Measurements from ENCODE around the gene OLFM2.

OLFM2 gene

DNA sequence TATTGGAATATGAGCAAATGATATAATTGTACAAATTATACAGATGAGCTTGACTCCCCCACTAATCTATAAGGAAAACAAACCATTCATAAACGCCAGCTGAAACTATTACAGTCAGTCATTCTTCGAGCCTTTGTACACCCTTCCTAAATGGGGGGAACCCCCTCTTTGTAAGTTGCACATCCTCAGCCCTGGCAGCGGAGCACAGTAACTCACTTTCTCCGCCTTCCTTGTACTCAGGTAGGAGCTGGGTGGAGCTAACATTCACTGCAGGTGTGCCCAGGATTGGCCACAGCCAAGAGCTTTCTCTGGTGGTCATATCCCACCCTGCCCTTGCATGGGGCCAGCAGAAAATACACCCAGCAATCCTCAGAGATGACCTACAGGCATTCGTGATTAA, 72.6 kb downstream of the OLFM2 start:
- Histone ChIP-seq H3K27me3 (ENCODE audit: insufficient read depth, low read depth, severe bottlenecking) (no peaks in the 10 kb centered on the region), H3K4me3 (ENCODE audit: low read depth, low read length) (no peak overlapping the region), H3K9me3 (ENCODE audit: severe bottlenecking) (no peaks in the 10 kb centered on the region), H3K36me3 (peaks cover 10% of the 10 kb centered on the region), H3K27ac (no peak overlapping the region)
- no peak for DNase-seq
- TF ChIP-seq, protein P1, sequence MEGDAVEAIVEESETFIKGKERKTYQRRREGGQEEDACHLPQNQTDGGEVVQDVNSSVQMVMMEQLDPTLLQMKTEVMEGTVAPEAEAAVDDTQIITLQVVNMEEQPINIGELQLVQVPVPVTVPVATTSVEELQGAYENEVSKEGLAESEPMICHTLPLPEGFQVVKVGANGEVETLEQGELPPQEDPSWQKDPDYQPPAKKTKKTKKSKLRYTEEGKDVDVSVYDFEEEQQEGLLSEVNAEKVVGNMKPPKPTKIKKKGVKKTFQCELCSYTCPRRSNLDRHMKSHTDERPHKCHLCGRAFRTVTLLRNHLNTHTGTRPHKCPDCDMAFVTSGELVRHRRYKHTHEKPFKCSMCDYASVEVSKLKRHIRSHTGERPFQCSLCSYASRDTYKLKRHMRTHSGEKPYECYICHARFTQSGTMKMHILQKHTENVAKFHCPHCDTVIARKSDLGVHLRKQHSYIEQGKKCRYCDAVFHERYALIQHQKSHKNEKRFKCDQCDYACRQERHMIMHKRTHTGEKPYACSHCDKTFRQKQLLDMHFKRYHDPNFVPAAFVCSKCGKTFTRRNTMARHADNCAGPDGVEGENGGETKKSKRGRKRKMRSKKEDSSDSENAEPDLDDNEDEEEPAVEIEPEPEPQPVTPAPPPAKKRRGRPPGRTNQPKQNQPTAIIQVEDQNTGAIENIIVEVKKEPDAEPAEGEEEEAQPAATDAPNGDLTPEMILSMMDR (IDR thresholded peaks at IDR 0.05; ENCODE audit: low read depth, low read length), result no peak

DNA sequence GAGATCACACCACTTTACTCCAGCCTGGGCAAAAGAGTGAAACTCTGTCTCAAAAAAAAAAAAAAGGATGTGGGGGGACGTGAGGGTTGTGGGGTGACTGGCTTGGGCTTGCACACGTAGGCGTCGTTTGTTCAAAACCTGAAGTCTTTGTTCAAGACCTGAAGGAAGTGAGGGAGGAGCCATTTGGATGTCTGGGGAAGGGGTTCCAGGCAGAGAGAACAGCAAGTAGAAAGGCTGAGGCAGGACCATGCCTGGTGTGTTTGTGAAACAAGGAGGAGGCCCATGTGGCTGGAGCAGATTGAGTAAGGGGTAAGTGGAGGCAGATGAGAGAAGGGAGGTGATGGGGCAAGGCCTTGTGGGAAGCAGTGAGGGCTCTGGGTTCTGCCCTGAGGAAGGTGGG, 73.4 kb downstream of the OLFM2 start:
- H3K27ac ChIP-seq, result no peak overlapping the region
- H3K36me3 ChIP-seq, result peaks cover 15% of the 10 kb centered on the region
- no peak overlapping the region for H3K4me3 ChIP-seq (ENCODE audit: low read depth, low read length)
- TF ChIP-seq, protein P1 (IDR thresholded peaks at IDR 0.05; ENCODE audit: low read depth, low read length), result no peak
- no peaks in the 10 kb centered on the region for H3K9me3 ChIP-seq (ENCODE audit: severe bottlenecking)
- no peaks in the 10 kb centered on the region for H3K27me3 ChIP-seq (ENCODE audit: insufficient read depth, low read depth, severe bottlenecking)
- DNase-seq, result no peak

DNA sequence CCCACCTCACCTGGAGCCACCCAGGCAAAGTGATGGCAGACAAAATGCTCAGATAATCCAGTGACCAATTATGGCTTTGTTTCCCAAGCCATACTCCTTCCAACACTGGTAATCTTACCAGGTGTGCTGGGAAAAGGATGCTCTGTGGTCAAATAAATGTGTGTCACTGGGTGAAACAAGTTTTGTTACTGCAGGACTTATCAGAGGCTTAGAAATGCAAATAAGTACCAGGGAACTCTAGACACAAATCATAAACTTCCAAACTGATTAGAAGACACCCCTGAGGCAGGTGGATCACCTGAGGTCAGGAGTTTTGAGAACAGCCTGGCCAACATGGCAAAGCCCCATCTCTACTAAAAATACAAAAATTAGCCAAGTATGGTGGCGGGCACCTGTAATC, 74.8 kb downstream of the OLFM2 start:
- Histone ChIP-seq H3K4me3 (ENCODE audit: low read depth, low read length) (no peak overlapping the region), H3K9me3 (ENCODE audit: severe bottlenecking) (no peaks in the 10 kb centered on the region)
- TF ChIP-seq, protein P1 (IDR thresholded peaks at IDR 0.05; ENCODE audit: low read depth, low read length), result no peak

DNA sequence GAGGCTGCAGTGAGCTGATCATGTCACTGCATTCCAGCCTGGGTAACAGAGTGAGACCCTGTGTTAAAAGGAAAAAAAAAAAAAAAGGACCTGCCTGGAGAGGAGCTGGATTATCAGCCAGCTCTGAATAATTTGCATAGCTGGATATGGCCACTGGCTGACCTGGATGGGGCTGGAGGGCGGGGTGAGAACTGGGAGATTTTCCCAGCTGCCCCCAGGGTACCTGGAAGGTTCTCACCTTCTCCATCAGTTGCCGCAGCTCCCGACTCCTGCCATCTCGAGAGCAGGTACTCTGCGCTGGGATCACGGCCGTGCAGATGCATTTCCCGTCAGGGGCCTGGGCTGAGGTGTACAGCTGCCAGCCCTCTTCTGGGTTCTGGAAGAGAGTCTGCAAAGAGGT, 75.9 kb downstream of the OLFM2 start:
- Histone ChIP-seq H3K27me3 (ENCODE audit: insufficient read depth, low read depth, severe bottlenecking) (no peaks in the 10 kb centered on the region), H3K27ac (no peak overlapping the region), H3K9me3 (ENCODE audit: severe bottlenecking) (no peaks in the 10 kb centered on the region), H3K4me3 (ENCODE audit: low read depth, low read length) (no peak overlapping the region), H3K36me3 (peaks cover 36% of the 10 kb centered on the region)
- TF ChIP-seq, protein P1 (IDR thresholded peaks at IDR 0.05; ENCODE audit: low read depth, low read length), result no peak
- DNase-seq, result no peak

More for the DNA sequence above, 74.8 kb downstream of the OLFM2 start:
- Histone ChIP-seq H3K36me3 (peaks cover 26% of the 10 kb centered on the region), H3K27me3 (ENCODE audit: insufficient read depth, low read depth, severe bottlenecking) (no peaks in the 10 kb centered on the region), H3K27ac (no peak overlapping the region)
- DNase-seq, result no peak

DNA sequence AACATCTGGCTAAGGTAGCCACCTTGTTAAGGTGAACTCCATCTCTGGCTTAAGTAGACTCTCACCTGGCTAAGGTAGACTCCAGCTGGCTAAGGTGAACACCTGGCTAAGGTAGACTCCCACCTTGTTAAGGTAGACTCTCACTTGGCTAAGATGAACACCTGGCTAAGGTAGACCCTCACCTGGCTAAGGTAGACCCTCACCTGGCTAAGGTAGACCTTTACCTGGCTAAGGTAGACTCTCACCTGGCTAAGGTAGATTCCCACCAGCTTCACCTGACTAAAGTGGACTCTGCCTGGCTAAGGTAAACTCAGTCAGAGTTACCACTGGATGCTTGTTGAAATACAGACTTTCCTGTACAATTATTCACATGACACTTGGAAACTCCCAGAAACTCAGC, 77.5 kb downstream of the OLFM2 start:
- H3K27me3 ChIP-seq (ENCODE audit: insufficient read depth, low read depth, severe bottlenecking), result no peaks in the 10 kb centered on the region
- H3K36me3 ChIP-seq, result peaks cover 46% of the 10 kb centered on the region
- no peak overlapping the region for H3K4me3 ChIP-seq (ENCODE audit: low read depth, low read length)

More for the DNA sequence above, 77.5 kb downstream of the OLFM2 start:
- H3K27ac ChIP-seq, result no peak overlapping the region
- no peaks in the 10 kb centered on the region for H3K9me3 ChIP-seq (ENCODE audit: severe bottlenecking)
- TF ChIP-seq, protein P1 (IDR thresholded peaks at IDR 0.05; ENCODE audit: low read depth, low read length), result no peak
- DNase-seq, result no peak
